Measurements from ENCODE around the gene USP22. TPM values are rescaled to one million over a fixed set of nuclear protein-coding genes. Genes with fewer than 3 reads are reported as not detected.

The USP22 gene
- total and polyA plus RNA-seq, 2 experiments from 2014 or later: 68.9 to 296 TPM

DNA sequence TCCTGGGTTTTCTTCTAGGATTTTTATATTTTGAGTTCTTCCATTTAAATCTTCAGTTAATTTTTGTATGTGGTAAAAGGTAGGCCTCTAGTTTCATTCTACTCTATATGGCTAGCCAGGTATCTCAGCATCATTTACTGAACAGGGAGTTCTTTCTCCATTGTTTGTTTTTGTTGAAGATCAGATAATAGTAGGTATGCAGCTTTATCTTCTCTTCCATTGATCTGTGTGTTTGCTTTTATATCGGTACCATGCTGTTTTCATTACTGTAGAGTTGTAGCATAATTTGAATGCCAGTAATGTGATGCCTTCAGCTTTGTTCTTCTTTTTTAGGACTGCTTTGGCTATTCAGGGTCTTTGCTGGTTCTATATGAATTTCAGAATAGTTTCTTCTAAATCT lies 77.3 kb downstream of the USP22 start:
- Histone ChIP-seq H3K4me1 (ENCODE audit: insufficient read depth) (peaks cover 23% of the 10 kb centered on the region), H3K4me3 (no peak overlapping the region), H3K79me2 (replicated peaks; ENCODE audit: insufficient read depth) (no peaks in the 10 kb centered on the region), H3K9me2 (ENCODE audit: insufficient read depth) (0 out of 2 replicates have a peak, but pooled peaks cover 4% of the 10 kb centered on the region), H2AFZ (no peak overlapping the region), H3F3A (replicated peaks; ENCODE audit: low read depth) (no peaks in the 10 kb centered on the region), H3K27ac (ENCODE audit: low read depth) (no peak overlapping the region), H3K27me3 (ENCODE audit: insufficient read depth) (no peaks in the 10 kb centered on the region), H4K20me1 (replicated peaks; ENCODE audit: insufficient read depth) (no peaks in the 10 kb centered on the region), H3K36me3 (ENCODE audit: insufficient read depth) (no peaks in the 10 kb centered on the region; the same call in 1 of the 2 replicates), H3K4me2 (no peak overlapping the region)
- Mint-ChIP-seq H3K27ac (no peak overlapping the region), H3K27me3 (ENCODE audit: insufficient read depth, low read depth, poor library complexity) (peaks cover 13% of the 10 kb centered on the region), H3K9me3 (no peaks in the 10 kb centered on the region; the same call in 2 of the 3 replicates), H3K36me3 (ENCODE audit: low read depth) (no peaks in the 10 kb centered on the region), H3K4me1 (peaks cover 47% of the 10 kb centered on the region), H3K4me3 (no peak overlapping the region)
- TF ChIP-seq STAT1 (IDR thresholded peaks at IDR 0.05; ENCODE audit: unreplicated experiment) (no peak), ZNF114 (CRISPR knock-in tag; IDR thresholded peaks at IDR 0.05) (no peak), POLR2AphosphoS5 (IDR thresholded peaks at IDR 0.05; ENCODE audit: low read depth) (no peak), EZH2 (IDR thresholded peaks at IDR 0.05; ENCODE audit: low read depth, unreplicated experiment) (no peak), NANOG (IDR thresholded peaks at IDR 0.05; ENCODE audit: borderline replicate concordance) (no peak), CREB1 (CRISPR knock-in tag; IDR thresholded peaks at IDR 0.05; ENCODE audit: low read depth) (no peak), EZH2phosphoT487 (IDR thresholded peaks at IDR 0.05; ENCODE audit: unreplicated experiment) (no peak), ZNF331 (CRISPR knock-in tag; IDR thresholded peaks at IDR 0.05; ENCODE audit: low read depth) (no peak), JUNB (IDR thresholded peaks at IDR 0.05; ENCODE audit: unreplicated experiment) (no peak)
- TF ChIP-seq, protein P1, sequence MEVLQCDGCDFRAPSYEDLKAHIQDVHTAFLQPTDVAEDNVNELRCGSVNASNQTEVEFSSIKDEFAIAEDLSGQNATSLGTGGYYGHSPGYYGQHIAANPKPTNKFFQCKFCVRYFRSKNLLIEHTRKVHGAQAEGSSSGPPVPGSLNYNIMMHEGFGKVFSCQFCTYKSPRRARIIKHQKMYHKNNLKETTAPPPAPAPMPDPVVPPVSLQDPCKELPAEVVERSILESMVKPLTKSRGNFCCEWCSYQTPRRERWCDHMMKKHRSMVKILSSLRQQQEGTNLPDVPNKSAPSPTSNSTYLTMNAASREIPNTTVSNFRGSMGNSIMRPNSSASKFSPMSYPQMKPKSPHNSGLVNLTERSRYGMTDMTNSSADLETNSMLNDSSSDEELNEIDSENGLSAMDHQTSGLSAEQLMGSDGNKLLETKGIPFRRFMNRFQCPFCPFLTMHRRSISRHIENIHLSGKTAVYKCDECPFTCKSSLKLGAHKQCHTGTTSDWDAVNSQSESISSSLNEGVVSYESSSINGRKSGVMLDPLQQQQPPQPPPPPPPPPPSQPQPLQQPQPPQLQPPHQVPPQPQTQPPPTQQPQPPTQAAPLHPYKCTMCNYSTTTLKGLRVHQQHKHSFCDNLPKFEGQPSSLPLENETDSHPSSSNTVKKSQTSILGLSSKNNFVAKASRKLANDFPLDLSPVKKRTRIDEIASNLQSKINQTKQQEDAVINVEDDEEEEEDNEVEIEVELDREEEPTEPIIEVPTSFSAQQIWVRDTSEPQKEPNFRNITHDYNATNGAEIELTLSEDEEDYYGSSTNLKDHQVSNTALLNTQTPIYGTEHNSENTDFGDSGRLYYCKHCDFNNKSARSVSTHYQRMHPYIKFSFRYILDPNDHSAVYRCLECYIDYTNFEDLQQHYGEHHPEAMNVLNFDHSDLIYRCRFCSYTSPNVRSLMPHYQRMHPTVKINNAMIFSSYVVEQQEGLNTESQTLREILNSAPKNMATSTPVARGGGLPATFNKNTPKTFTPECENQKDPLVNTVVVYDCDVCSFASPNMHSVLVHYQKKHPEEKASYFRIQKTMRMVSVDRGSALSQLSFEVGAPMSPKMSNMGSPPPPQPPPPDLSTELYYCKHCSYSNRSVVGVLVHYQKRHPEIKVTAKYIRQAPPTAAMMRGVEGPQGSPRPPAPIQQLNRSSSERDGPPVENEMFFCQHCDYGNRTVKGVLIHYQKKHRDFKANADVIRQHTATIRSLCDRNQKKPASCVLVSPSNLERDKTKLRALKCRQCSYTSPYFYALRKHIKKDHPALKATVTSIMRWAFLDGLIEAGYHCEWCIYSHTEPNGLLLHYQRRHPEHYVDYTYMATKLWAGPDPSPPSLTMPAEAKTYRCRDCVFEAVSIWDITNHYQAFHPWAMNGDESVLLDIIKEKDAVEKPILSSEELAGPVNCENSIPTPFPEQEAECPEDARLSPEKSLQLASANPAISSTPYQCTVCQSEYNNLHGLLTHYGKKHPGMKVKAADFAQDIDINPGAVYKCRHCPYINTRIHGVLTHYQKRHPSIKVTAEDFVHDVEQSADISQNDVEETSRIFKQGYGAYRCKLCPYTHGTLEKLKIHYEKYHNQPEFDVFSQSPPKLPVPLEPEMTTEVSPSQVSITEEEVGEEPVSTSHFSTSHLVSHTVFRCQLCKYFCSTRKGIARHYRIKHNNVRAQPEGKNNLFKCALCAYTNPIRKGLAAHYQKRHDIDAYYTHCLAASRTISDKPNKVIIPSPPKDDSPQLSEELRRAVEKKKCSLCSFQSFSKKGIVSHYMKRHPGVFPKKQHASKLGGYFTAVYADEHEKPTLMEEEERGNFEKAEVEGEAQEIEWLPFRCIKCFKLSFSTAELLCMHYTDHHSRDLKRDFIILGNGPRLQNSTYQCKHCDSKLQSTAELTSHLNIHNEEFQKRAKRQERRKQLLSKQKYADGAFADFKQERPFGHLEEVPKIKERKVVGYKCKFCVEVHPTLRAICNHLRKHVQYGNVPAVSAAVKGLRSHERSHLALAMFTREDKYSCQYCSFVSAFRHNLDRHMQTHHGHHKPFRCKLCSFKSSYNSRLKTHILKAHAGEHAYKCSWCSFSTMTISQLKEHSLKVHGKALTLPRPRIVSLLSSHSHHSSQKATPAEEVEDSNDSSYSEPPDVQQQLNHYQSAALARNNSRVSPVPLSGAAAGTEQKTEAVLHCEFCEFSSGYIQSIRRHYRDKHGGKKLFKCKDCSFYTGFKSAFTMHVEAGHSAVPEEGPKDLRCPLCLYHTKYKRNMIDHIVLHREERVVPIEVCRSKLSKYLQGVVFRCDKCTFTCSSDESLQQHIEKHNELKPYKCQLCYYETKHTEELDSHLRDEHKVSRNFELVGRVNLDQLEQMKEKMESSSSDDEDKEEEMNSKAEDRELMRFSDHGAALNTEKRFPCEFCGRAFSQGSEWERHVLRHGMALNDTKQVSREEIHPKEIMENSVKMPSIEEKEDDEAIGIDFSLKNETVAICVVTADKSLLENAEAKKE (CRISPR knock-in tag; IDR thresholded peaks at IDR 0.05): no peak
- TF ChIP-seq, protein P2, sequence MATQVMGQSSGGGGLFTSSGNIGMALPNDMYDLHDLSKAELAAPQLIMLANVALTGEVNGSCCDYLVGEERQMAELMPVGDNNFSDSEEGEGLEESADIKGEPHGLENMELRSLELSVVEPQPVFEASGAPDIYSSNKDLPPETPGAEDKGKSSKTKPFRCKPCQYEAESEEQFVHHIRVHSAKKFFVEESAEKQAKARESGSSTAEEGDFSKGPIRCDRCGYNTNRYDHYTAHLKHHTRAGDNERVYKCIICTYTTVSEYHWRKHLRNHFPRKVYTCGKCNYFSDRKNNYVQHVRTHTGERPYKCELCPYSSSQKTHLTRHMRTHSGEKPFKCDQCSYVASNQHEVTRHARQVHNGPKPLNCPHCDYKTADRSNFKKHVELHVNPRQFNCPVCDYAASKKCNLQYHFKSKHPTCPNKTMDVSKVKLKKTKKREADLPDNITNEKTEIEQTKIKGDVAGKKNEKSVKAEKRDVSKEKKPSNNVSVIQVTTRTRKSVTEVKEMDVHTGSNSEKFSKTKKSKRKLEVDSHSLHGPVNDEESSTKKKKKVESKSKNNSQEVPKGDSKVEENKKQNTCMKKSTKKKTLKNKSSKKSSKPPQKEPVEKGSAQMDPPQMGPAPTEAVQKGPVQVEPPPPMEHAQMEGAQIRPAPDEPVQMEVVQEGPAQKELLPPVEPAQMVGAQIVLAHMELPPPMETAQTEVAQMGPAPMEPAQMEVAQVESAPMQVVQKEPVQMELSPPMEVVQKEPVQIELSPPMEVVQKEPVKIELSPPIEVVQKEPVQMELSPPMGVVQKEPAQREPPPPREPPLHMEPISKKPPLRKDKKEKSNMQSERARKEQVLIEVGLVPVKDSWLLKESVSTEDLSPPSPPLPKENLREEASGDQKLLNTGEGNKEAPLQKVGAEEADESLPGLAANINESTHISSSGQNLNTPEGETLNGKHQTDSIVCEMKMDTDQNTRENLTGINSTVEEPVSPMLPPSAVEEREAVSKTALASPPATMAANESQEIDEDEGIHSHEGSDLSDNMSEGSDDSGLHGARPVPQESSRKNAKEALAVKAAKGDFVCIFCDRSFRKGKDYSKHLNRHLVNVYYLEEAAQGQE (IDR thresholded peaks at IDR 0.05; ENCODE audit: unreplicated experiment): no peak
- TF ChIP-seq, protein P3, sequence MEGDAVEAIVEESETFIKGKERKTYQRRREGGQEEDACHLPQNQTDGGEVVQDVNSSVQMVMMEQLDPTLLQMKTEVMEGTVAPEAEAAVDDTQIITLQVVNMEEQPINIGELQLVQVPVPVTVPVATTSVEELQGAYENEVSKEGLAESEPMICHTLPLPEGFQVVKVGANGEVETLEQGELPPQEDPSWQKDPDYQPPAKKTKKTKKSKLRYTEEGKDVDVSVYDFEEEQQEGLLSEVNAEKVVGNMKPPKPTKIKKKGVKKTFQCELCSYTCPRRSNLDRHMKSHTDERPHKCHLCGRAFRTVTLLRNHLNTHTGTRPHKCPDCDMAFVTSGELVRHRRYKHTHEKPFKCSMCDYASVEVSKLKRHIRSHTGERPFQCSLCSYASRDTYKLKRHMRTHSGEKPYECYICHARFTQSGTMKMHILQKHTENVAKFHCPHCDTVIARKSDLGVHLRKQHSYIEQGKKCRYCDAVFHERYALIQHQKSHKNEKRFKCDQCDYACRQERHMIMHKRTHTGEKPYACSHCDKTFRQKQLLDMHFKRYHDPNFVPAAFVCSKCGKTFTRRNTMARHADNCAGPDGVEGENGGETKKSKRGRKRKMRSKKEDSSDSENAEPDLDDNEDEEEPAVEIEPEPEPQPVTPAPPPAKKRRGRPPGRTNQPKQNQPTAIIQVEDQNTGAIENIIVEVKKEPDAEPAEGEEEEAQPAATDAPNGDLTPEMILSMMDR (conservative IDR thresholded peaks at IDR 0.05; ENCODE audit: low read depth in 2 of 2): no peak
- TF ChIP-seq, protein P4, sequence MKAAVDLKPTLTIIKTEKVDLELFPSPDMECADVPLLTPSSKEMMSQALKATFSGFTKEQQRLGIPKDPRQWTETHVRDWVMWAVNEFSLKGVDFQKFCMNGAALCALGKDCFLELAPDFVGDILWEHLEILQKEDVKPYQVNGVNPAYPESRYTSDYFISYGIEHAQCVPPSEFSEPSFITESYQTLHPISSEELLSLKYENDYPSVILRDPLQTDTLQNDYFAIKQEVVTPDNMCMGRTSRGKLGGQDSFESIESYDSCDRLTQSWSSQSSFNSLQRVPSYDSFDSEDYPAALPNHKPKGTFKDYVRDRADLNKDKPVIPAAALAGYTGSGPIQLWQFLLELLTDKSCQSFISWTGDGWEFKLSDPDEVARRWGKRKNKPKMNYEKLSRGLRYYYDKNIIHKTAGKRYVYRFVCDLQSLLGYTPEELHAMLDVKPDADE (IDR thresholded peaks at IDR 0.05): no peak
- DNase-seq (ENCODE audit: low spot score) (no peak), ATAC-seq (no peak)

Data from GM23338 (cell line).